ENCODE data around the gene HFE.
"Not testable (repeated sequence)": the region's sequence is repeated elsewhere in the genome, so short reads cannot be mapped to it uniquely, and the experiment has no call there.

The HFE gene

GRCh38 chr6:26113570-26113969 lies 26.3 kb downstream of the HFE start:
- no peak for DNase-seq

GRCh38 chr6:26115226-26115625 lies 28.0 kb downstream of the HFE start:
- DNase-seq, result no peak

GRCh38 chr6:26116267-26116666 lies 29.0 kb downstream of the HFE start:
- no peak for DNase-seq

- no peak for DNase-seq
Observed at GRCh38 chr6:26118999-26119398, 31.8 kb downstream of the HFE start.

DNA sequence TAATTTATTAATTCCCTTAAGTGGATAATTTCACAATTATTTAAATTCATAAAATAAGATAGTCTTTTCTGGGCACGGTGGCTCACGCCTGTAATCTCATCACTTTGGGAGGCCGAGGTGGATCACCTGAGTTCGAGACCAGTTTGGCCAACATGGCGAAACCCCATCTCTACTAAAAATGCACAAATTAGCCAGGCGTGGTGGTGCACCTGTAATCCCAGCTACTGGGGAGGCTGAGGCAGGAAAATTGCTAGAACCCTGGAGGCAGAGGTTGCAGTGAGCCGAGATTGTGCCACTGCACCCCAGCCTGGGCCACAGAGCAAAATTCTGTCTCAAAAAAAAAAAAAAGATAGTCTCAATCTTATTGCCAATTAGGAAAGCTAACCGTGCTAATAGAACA lies 32.9 kb downstream of the HFE start:
- DNase-seq, result not testable (repeated sequence)

DNA sequence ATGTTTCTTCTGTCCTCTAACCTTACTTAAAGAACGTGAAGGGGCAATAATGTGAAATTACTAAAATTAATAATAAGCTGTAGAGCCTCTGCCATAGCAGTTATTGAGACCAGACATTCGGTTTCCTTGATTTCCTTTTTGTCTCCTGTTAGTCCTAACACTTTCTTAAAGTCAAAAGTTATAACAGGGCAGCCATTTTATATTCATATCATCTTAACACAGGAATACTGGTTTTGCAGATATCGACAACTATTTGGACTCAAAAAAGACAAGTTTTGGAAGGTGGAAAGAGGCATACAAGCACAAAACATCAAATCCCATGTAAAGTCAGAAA lies 33.5 kb downstream of the HFE start:
- no peak for DNase-seq

DNA sequence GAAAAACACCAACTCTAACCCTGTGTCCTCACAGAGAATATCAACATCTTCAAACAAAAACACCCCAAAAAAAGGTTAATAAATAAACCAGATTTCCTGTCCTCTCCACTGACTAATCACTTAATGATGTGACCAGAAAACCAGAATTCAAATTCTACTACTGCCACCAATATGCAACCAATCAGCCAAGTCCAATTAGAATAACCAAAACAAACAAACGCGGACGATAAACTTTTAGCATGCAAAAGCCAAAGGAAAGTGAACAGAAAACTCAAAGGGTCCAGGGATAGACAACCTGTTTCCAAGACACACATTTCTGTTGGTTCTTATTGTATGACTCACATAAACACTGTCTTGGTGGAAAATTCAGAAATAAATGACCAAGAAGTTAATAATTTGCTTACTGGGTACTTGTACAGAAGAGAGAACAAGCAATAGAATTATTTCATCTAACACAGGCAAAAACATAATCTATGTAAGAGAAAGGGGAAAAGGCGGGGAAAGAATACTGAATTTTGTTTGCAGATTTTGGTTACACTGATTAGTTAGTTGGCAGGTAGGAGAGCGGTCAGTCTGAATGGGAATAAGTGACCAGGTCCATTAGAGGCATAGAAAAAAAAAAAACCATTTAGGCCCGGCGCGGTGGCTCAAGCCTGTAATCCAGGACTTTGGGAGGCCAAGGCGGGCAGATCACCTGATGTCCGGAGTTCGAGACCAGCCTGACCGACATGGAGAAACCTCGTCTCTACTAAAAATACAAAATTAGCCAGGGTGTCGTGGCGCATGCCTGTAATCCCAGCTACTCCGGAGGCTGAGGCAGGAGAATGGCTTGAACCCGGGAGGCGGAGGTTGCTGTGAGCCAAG lies 34.1 kb downstream of the HFE start:
- no peak for DNase-seq

- DNase-seq, result no peak
Observed at GRCh38 chr6:26122005-26122388, 34.8 kb downstream of the HFE start.

- DNase-seq, result no peak
Observed at GRCh38 chr6:26122402-26122792, 35.2 kb downstream of the HFE start.

GRCh38 chr6:26122793-26123674 lies 35.8 kb downstream of the HFE start:
- DNase-seq, result peak; percentile 98

DNA sequence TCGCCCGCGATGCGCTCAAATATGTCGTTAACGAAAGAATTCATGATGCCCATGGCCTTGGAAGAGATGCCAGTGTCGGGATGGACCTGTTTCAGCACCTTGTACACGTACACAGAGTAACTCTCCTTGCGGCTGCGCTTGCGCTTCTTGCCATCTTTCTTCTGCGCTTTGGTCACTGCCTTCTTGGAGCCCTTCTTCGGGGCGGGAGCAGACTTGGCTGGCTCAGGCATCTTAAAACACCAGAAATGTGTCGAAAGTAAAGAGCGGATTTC lies 36.4 kb downstream of the HFE start:
- no peak for DNase-seq

GRCh38 chr6:26123947-26124780 lies 36.9 kb downstream of the HFE start:
- peak; percentile 98 for DNase-seq

GRCh38 chr6:26124781-26125685 lies 37.8 kb downstream of the HFE start:
- no peak for DNase-seq

- DNase-seq, result no peak
Observed at GRCh38 chr6:26126394-26127235, 39.4 kb downstream of the HFE start.

DNA sequence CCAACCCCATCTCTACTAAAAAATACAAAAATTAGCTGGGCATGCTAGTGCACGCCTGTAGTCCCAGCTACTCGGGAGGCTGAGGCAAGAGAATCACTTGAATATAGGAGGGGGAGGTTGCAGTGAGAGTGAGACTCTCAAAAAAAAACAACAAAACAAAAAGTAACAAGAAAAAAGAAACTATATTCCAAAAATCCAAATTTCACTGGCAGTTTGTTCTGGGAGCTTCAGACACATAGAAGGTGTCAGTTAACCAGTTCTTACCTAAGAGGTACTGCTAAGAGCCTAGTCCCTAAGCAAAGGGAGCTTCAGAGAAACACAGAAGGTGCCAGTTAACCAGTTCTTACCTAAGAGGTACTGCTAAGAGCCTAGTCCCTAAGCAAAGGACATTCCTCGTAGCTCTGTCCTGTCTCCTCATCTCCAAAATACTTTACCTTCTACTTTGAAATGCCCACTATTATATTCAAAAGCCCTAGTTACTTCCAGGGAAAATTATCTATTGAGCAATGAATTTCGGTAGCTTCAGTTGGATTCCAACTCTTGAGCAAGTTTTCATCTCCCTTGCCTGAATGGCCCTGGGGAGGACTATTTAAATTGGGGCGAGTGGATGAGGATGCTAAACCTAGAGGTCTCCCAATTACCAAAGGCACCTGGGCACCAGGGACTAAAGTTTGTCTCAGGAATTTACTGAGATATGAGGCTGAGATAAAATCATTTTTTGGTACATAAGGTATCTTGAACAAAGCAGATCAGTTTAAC lies 41.0 kb downstream of the HFE start:
- no peak for DNase-seq

DNA sequence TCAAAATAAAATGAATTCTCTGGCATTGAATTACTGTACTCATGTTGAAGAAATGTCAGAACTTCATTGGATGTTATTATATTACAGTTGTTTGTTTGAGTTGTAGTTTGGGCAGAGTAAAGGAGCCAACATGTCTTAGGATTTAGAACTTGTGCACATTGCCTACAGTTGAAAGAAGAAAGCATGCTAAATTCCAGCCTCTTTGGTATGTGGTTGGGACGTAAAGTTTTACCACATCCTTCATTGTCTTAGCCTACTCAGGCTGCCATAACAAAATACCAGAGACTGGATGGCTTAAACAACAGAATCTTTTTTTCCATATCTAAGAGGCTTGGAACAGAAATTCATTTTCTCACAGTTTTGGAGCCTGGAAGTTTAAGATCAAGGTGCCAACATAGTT lies 42.4 kb downstream of the HFE start:
- DNase-seq, result no peak

- no peak for DNase-seq
Observed at GRCh38 chr6:26130581-26131249, 43.5 kb downstream of the HFE start.

DNA sequence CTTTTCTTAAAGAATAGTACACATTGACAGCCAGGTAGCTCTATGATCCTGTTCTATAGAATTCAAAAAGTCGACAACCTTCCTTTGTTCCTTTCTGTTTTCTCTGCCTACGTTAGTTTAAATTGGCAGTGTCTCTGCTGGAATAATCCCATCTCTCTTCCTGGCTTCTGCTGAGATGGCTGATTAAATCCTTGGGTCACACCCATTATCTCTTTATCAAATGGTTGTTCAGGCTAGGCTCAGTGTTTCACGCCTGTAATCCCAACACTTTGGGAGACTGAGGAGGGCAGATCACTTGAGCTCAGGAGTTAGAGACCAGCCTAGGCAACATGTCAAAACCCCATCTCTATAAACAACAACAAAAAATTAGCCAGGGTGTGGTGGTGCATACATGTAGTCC lies 44.4 kb downstream of the HFE start:
- no peak for DNase-seq

GRCh38 chr6:26133730-26134129 lies 46.5 kb downstream of the HFE start:
- DNase-seq, result no peak

DNA sequence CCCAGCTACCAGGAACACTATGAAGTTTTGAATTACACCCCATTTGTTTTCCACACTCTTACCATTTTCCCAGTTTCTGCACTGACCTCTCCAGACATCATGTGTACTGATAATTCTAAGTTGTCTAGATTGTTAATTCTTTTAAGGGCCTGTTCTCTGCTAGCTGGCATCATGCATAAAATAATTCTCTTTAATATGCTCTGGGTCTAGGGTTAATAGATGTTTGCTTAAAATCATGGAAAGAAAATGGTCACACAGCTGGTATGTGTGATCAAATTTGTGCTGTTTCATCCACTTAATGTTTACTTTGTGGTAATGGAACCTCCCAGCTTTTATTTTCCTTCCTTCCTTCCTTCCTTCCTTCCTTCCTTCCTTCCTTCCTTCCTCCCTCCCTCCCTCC lies 49.1 kb downstream of the HFE start:
- no peak for DNase-seq

Data from CD4-positive, alpha-beta T cell treated with Interleukin-17A for 1 hour (primary cell).